Keratinocyte (primary cell): ENCODE results near the gene ANO8. TPM values are rescaled to one million over a fixed set of nuclear protein-coding genes. Genes with fewer than 3 reads are reported as not detected.
A peak's percentile ranks its signal among the peaks of the same experiment; 100 is the strongest.

Source experiments
- DNase-seq: peaks from one replicate; pipeline ENCODE4 v3.0.0-alpha.2; 2011; ENCODE audit warnings: low read depth, missing footprints, low spot score
- FAIRE-seq: peaks from 2 replicates; lab custom pipeline; 2011; peaks lifted over from hg19 to GRCh38; lab: Jason Lieb, UNC
- H2AFZ ChIP-seq: 2 replicates; pipeline ENCODE4 v1.6.0; 2012; ENCODE audit warnings: low read length, control low read depth, inconsistent platforms; ENCODE audit not compliant: control insufficient read depth
- H3K27ac ChIP-seq: 2 replicates; pipeline ENCODE4 v1.5.1; 2011; ENCODE audit warnings: low read length; ENCODE audit not compliant: control insufficient read depth, insufficient read depth
- H3K27me3 ChIP-seq: 3 replicates; pipeline ENCODE4 v1.6.0; 2011; ENCODE audit warnings: low read length; ENCODE audit not compliant: control insufficient read depth, insufficient read depth; ENCODE audit errors: extremely low read depth
- H3K36me3 ChIP-seq, 2 experiments: 2 replicates in 1 of 2; 3 replicates in 1 of 2; pipeline ENCODE4 v1.5.1; 2011; ENCODE audit warnings: low read length in 2 of 2, mild to moderate bottlenecking in 1 of 2; ENCODE audit not compliant: control insufficient read depth in 2 of 2, insufficient read depth in 2 of 2; ENCODE audit errors: extremely low read depth in 1 of 2
- H3K4me1 ChIP-seq: 3 replicates; pipeline ENCODE4 v1.5.1; 2011; ENCODE audit warnings: low read length; ENCODE audit not compliant: control insufficient read depth, insufficient read depth; ENCODE audit errors: extremely low read depth
- H3K4me2 ChIP-seq: 3 replicates; pipeline ENCODE4 v1.6.0; 2011; ENCODE audit warnings: low read depth, low read length; ENCODE audit not compliant: control insufficient read depth, insufficient read depth; ENCODE audit errors: extremely low read depth
- H3K4me3 ChIP-seq, 3 experiments: fragments of 200-600 bp in 1 of 3; sonication (generic) in 1 of 3; 2 replicates in 2 of 3; 3 replicates in 1 of 3; pipeline ENCODE4 v1.5.1; 2011 to 2016; ENCODE audit warnings: low read length in 3 of 3, mild to moderate bottlenecking in 3 of 3, control low read depth in 2 of 3, inconsistent platforms in 1 of 3, low read depth in 1 of 3, mixed read lengths in 1 of 3, mixed run types in 1 of 3, moderate library complexity in 1 of 3; ENCODE audit not compliant: control insufficient read depth in 2 of 3, insufficient read depth in 2 of 3; ENCODE audit errors: extremely low read depth in 1 of 3
- H3K79me2 ChIP-seq: 2 replicates; pipeline ENCODE4 v1.6.0; 2012; ENCODE audit warnings: low read length; ENCODE audit not compliant: control insufficient read depth, insufficient read depth
- H3K9ac ChIP-seq: 3 replicates; pipeline ENCODE4 v1.6.0; 2011; ENCODE audit warnings: low read length; ENCODE audit not compliant: control insufficient read depth, insufficient read depth; ENCODE audit errors: extremely low read depth
- H3K9me1 ChIP-seq: 3 replicates; pipeline ENCODE4 v1.6.0; 2011; ENCODE audit warnings: low read length; ENCODE audit not compliant: control insufficient read depth, insufficient read depth; ENCODE audit errors: extremely low read depth
- H3K9me3 ChIP-seq: 2 replicates; pipeline ENCODE4 v1.5.1; 2012; ENCODE audit warnings: low read depth, low read length; ENCODE audit not compliant: control insufficient read depth
- H4K20me1 ChIP-seq: 3 replicates; pipeline ENCODE4 v1.6.0; 2011; ENCODE audit warnings: low read length; ENCODE audit not compliant: control insufficient read depth, insufficient read depth; ENCODE audit errors: extremely low read depth
- EZH2 ChIP-seq: IDR thresholded peaks from one replicate; pipeline ENCODE4 v1.6.1; 2012; ENCODE audit warnings: inconsistent platforms, mild to moderate bottlenecking, low read length, moderate library complexity
- dilution Hi-C: fragments of 300-500 bp; cut with MboI; formaldehyde crosslinking; loops from one replicate; pipeline ENCODE4 v1.7.0; 2020; ENCODE audit warnings: low sequenced_read_pairs; ENCODE audit not compliant: extremely low pct_ligation_motif_present
- polyA plus RNA-seq, 5 experiments: library from polyadenylated mRNA; depleted of rRNA in 3 of 5; stranded (reverse) in 3 of 5; stranded (forward) in 1 of 5; unstranded in 1 of 5; fragments of >200 nt; gene quantifications; 1 replicate in 1 of 5; 2 replicates in 3 of 5; 3 replicates in 1 of 5; pipeline versions ENCODE4 v1.2.1 to v1.2.3, GENCODE V29; 2011 to 2012; ENCODE audit warnings: missing spikeins in 2 of 5, low read depth in 1 of 5, low replicate concordance in 1 of 5
- TF ChIP-seq, protein P1 (sequence below), 3 experiments: IDR thresholded peaks in 1 of 3; conservative IDR thresholded peaks in 1 of 3; optimal IDR thresholded peaks in 1 of 3; 2 replicates in 2 of 3; 3 replicates in 1 of 3; pipeline versions ENCODE3 to v1.5.1; 2011; ENCODE audit warnings: low read length in 3 of 3, mild to moderate bottlenecking in 3 of 3, moderate library complexity in 2 of 3, control low read depth in 1 of 3, inconsistent platforms in 1 of 3; ENCODE audit not compliant: insufficient read depth in 2 of 3; ENCODE audit errors: extremely low read depth in 1 of 3

ANO8 gene
- polyA plus RNA-seq, 1 donor (not counting 4 experiments of a cell fraction or from before 2014, with no cell fraction given), result 1.6 TPM

GRCh38 chr19:17325881-17326594 lies 8.6 kb downstream of the ANO8 start:
- peak overlapping the region; percentile 10 for H3K4me2 ChIP-seq
- FAIRE-seq (no peak), DNase-seq (no peak)
- H3K4me1 ChIP-seq, result peaks cover 13% of the 10 kb centered on the region
- dilution Hi-C loops, result no loop called here
- no peak overlapping the region for H2AFZ ChIP-seq
- peaks cover 9 to 10% of the 10 kb centered on the region in 2 experiments for H3K36me3 ChIP-seq
- no peak overlapping the region for H3K27ac ChIP-seq
- no peak overlapping the region for H3K4me3 ChIP-seq
- H3K9me1 ChIP-seq, result no peaks in the 10 kb centered on the region
- no peak for TF ChIP-seq EZH2
- TF ChIP-seq, protein P1, sequence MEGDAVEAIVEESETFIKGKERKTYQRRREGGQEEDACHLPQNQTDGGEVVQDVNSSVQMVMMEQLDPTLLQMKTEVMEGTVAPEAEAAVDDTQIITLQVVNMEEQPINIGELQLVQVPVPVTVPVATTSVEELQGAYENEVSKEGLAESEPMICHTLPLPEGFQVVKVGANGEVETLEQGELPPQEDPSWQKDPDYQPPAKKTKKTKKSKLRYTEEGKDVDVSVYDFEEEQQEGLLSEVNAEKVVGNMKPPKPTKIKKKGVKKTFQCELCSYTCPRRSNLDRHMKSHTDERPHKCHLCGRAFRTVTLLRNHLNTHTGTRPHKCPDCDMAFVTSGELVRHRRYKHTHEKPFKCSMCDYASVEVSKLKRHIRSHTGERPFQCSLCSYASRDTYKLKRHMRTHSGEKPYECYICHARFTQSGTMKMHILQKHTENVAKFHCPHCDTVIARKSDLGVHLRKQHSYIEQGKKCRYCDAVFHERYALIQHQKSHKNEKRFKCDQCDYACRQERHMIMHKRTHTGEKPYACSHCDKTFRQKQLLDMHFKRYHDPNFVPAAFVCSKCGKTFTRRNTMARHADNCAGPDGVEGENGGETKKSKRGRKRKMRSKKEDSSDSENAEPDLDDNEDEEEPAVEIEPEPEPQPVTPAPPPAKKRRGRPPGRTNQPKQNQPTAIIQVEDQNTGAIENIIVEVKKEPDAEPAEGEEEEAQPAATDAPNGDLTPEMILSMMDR (optimal IDR thresholded peaks at IDR 0.05 in 1 of 3, IDR thresholded peaks at IDR 0.05 in 1 of 3, conservative IDR thresholded peaks at IDR 0.05 in 1 of 3; ENCODE audit: extremely low read depth in 1 of 3, insufficient read depth in 2 of 3, low read length in 3 of 3), result no peak
- no peaks in the 10 kb centered on the region for H3K9me3 ChIP-seq
- H4K20me1 ChIP-seq, result no peaks in the 10 kb centered on the region
- H3K79me2 ChIP-seq, result no peaks in the 10 kb centered on the region
- no peak overlapping the region for H3K9ac ChIP-seq
- peaks cover 23% of the 10 kb centered on the region for H3K27me3 ChIP-seq

DNA sequence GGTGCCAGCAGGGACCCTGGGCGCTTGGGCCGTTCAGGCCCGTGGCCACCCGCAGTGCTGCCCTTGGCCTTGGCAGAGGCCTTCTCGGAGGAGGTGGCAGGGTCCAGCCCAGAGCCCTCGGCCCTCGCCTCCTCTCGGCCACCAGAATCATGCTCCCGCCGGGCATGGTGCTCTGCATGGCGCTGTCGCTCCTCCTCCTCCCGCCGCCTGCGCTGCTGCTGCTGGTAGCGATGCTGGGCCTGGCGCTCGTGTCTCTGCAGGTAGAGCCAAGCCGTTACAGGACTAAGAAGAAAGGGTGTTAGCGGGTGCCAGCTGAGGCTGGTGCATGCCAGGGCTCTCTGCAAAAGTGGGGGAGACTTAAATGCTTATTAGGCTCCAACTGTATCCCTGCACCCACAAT lies 9.5 kb downstream of the ANO8 start:
- FAIRE-seq (no peak), DNase-seq (no peak)
- Histone ChIP-seq H3K27ac (no peak overlapping the region), H3K4me1 (peaks cover 13% of the 10 kb centered on the region), H2AFZ (no peak overlapping the region), H3K36me3 (peaks cover 13 to 18% of the 10 kb centered on the region in 2 experiments), H3K9me1 (no peaks in the 10 kb centered on the region), H3K9ac (no peak overlapping the region), H3K79me2 (no peaks in the 10 kb centered on the region), H4K20me1 (no peaks in the 10 kb centered on the region), H3K27me3 (peaks cover 14% of the 10 kb centered on the region), H3K4me3 (no peak overlapping the region), H3K4me2 (no peak overlapping the region), H3K9me3 (no peaks in the 10 kb centered on the region)
- TF ChIP-seq, protein P1 (optimal IDR thresholded peaks at IDR 0.05 in 1 of 3, IDR thresholded peaks at IDR 0.05 in 1 of 3, conservative IDR thresholded peaks at IDR 0.05 in 1 of 3; ENCODE audit: extremely low read depth in 1 of 3, insufficient read depth in 2 of 3, low read length in 3 of 3), result no peak
- TF ChIP-seq EZH2, result no peak
- dilution Hi-C loops, result no loop called here
